Measurements from ENCODE around the gene TMA7B.

DNA sequence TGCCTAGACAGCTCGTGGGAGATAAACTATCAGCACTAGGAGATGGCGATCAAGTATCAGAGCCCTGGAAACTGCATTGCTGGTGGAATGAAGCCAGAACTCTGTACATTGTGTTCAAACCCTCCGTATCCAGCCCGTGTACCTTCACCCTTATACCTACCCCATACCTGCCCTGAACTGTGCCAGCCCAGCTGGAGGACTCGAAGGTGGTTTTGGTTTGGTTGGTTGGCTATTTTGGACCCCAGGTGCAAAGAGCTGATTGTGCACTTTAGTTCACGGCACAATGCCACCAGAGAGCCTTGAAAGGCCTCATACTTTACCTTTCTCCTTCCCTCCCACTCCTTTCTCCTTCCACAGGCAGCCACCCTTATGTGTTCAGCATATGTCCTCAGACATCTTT is 50.5 kb downstream of the TMA7B start:
- TF ChIP-seq CTCF (IDR thresholded peaks at IDR 0.05 in 4 of 5, conservative IDR thresholded peaks at IDR 0.05 in 1 of 5): no peak
- TF ChIP-seq POLR2A (IDR thresholded peaks at IDR 0.05): no peak

Data from gastrocnemius medialis (tissue), 4 donors.